ENCODE results near the gene GBE1. TPM values are rescaled to one million over a fixed set of nuclear protein-coding genes. Genes with fewer than 3 reads are reported as not detected.

The GBE1 gene
- total RNA-seq, 4 donors from 2014 or later: 15.8 to 28.6 (median 20.5) TPM

- no peak overlapping the region for H3K4me3 ChIP-seq
- 91% methylated on average over 2 of the region's 2 CpGs for WGBS
- no peak overlapping the region for H3K27ac ChIP-seq
- H3K36me3 ChIP-seq: no peaks in the 10 kb centered on the region
- TF ChIP-seq EP300 (IDR thresholded peaks at IDR 0.05) (no peak), POLR2AphosphoS5 (IDR thresholded peaks at IDR 0.05) (no peak), POLR2A (IDR thresholded peaks at IDR 0.05) (no peak), CTCF (IDR thresholded peaks at IDR 0.05) (no peak)
- no peaks in the 10 kb centered on the region for H3K4me1 ChIP-seq
- no peaks in the 10 kb centered on the region for H3K27me3 ChIP-seq
- DNase-seq (ENCODE audit: low spot score in 2 of 2): no peak
- no peaks in the 10 kb centered on the region for H3K9me3 ChIP-seq
These were observed 310.3 kb downstream of the GBE1 start for GRCh38 chr3:81451140-81451539.

GRCh38 chr3:81446806-81447205 is 314.6 kb downstream of the GBE1 start:
- H3K27me3 ChIP-seq: no peaks in the 10 kb centered on the region
- WGBS: 58% methylated on average over 1 of the region's 1 CpG
- no peak for DNase-seq (ENCODE audit: low spot score in 2 of 2)
- no peaks in the 10 kb centered on the region for H3K9me3 ChIP-seq
- H3K4me1 ChIP-seq: peaks cover 6% of the 10 kb centered on the region
- H3K4me3 ChIP-seq: no peak overlapping the region
- TF ChIP-seq CTCF (IDR thresholded peaks at IDR 0.05) (no peak), POLR2AphosphoS5 (IDR thresholded peaks at IDR 0.05) (no peak), EP300 (IDR thresholded peaks at IDR 0.05) (no peak), POLR2A (IDR thresholded peaks at IDR 0.05) (no peak)
- no peaks in the 10 kb centered on the region for H3K36me3 ChIP-seq
- no peak overlapping the region for H3K27ac ChIP-seq

GRCh38 chr3:81445712-81446111 is 315.7 kb downstream of the GBE1 start:
- Histone ChIP-seq H3K27me3 (no peaks in the 10 kb centered on the region), H3K27ac (no peak overlapping the region), H3K4me1 (peaks cover 6% of the 10 kb centered on the region), H3K9me3 (no peaks in the 10 kb centered on the region), H3K4me3 (no peak overlapping the region), H3K36me3 (no peaks in the 10 kb centered on the region)
- DNase-seq (ENCODE audit: low spot score in 2 of 2): no peak
- no peak for TF ChIP-seq CTCF (IDR thresholded peaks at IDR 0.05)
- TF ChIP-seq POLR2AphosphoS5 (IDR thresholded peaks at IDR 0.05): no peak
- WGBS: 88% methylated on average over 4 of the region's 4 CpGs

GRCh38 chr3:81444817-81445460 is 316.5 kb downstream of the GBE1 start:
- Histone ChIP-seq H3K9me3 (no peaks in the 10 kb centered on the region), H3K27ac (no peak overlapping the region), H3K4me3 (no peak overlapping the region), H3K4me1 (peaks cover 6% of the 10 kb centered on the region), H3K36me3 (no peaks in the 10 kb centered on the region), H3K27me3 (no peaks in the 10 kb centered on the region)
- 82% methylated on average over 4 of the region's 4 CpGs for WGBS
- no peak for DNase-seq (ENCODE audit: low spot score in 2 of 2)
- TF ChIP-seq POLR2A (IDR thresholded peaks at IDR 0.05) (no peak), CTCF (IDR thresholded peaks at IDR 0.05) (no peak), POLR2AphosphoS5 (IDR thresholded peaks at IDR 0.05) (no peak), EP300 (IDR thresholded peaks at IDR 0.05) (no peak)

- no peaks in the 10 kb centered on the region for H3K27me3 ChIP-seq
- no peaks in the 10 kb centered on the region for H3K9me3 ChIP-seq
- DNase-seq (ENCODE audit: low spot score in 2 of 2): no peak
- no peak overlapping the region for H3K4me3 ChIP-seq
- TF ChIP-seq CTCF (IDR thresholded peaks at IDR 0.05): no peak
- no peak for TF ChIP-seq POLR2A (IDR thresholded peaks at IDR 0.05)
- no peak for TF ChIP-seq POLR2AphosphoS5 (IDR thresholded peaks at IDR 0.05)
- TF ChIP-seq EP300 (IDR thresholded peaks at IDR 0.05): no peak
- peaks cover 6% of the 10 kb centered on the region for H3K4me1 ChIP-seq
- H3K36me3 ChIP-seq: no peaks in the 10 kb centered on the region
- H3K27ac ChIP-seq: peak overlapping the region; percentile 7
- 21% methylated on average over 1 of the region's 1 CpG for WGBS
These were observed 317.5 kb downstream of the GBE1 start for GRCh38 chr3:81443958-81444357.

Measured in suprapubic skin (tissue), 4 donors.